WI38 (cell line): ENCODE data around the gene CD6.
"Not testable (repeated sequence)": the region's sequence is repeated elsewhere in the genome, so short reads cannot be mapped to it uniquely, and the experiment has no call there.

Experiments used
- H3K4me3 ChIP-seq: 2 replicates; pipeline ENCODE4 v1.5.1; 2011; ENCODE audit warnings: low read depth, mild to moderate bottlenecking, control low read depth, low read length
- TF ChIP-seq, protein P1 (sequence below): IDR thresholded peaks from 2 replicates; pipeline ENCODE4 v1.5.1; 2012; ENCODE audit warnings: low read depth, mild to moderate bottlenecking, control low read depth, low read length

Gene CD6

DNA sequence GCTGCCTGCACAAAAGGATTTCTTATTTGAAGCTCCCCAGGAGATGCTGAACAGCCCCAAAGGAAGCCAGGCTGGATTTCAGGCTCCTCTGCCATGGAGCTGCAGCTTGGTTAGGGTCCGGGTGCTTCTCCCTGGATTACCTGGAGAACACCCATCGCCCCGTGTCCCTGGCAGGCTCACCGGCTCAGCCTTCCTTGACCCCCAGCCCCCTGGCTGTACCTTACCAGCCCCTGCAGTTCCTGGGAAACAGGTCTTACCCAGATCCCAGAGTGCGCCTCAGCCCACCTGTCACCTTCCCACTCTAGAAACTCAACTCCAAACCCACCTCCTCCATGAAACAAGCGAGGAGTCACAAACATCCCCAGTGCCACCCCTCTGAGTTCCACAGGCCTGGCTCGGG, 85.5 kb downstream of the CD6 start:
- no peak overlapping the region for H3K4me3 ChIP-seq
- TF ChIP-seq, protein P1, sequence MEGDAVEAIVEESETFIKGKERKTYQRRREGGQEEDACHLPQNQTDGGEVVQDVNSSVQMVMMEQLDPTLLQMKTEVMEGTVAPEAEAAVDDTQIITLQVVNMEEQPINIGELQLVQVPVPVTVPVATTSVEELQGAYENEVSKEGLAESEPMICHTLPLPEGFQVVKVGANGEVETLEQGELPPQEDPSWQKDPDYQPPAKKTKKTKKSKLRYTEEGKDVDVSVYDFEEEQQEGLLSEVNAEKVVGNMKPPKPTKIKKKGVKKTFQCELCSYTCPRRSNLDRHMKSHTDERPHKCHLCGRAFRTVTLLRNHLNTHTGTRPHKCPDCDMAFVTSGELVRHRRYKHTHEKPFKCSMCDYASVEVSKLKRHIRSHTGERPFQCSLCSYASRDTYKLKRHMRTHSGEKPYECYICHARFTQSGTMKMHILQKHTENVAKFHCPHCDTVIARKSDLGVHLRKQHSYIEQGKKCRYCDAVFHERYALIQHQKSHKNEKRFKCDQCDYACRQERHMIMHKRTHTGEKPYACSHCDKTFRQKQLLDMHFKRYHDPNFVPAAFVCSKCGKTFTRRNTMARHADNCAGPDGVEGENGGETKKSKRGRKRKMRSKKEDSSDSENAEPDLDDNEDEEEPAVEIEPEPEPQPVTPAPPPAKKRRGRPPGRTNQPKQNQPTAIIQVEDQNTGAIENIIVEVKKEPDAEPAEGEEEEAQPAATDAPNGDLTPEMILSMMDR, result no peak

DNA sequence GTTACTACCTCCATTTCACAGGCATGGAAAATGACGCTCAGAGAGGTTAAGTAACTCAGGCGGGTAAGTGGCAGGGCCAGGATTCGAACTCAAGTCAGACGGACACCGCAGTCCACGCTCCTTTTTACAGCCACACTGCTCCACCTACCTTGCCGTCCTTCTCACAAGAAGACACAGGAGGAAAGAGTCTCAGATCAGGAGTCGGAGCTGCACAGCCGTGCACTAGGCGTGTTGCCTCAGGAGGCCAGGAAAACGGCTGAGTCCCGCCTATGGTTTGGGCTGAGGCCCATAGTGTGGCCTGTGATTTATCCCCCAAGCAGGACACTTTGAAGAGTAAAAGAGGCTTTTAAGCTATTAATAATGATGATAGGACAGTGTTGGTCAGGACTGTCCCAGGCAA, 86.1 kb downstream of the CD6 start:
- TF ChIP-seq, protein P1, result no peak
- H3K4me3 ChIP-seq, result no peak overlapping the region

- no peak overlapping the region for H3K4me3 ChIP-seq
- TF ChIP-seq, protein P1, result no peak
Measured at GRCh38 chr11:61058583-61059259, 87.2 kb downstream of the CD6 start.

DNA sequence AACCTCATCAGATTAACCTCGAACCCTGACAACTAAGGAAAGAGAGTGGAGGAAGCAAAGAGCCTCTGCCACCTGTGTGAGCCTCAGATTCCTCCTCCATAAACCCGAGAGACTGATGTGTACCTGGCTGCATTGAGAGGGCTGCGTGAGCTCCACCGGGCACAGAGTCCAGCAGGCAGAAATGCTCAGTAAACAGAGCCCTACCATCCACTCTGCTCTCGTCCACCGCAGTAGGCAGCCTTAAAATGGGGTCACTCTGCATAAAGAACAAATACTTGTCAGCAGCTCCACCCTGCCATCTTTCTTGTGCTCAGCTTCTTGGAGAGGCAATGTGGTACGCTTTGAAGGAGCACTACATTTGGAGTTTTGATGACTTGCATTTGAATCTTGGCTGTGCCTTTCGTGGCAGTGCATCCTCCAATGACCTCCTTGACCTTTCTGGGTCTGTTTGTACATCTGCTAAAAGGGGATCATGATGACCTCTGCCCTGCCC, 87.8 kb downstream of the CD6 start:
- no peak overlapping the region for H3K4me3 ChIP-seq
- TF ChIP-seq, protein P1, result no peak

DNA sequence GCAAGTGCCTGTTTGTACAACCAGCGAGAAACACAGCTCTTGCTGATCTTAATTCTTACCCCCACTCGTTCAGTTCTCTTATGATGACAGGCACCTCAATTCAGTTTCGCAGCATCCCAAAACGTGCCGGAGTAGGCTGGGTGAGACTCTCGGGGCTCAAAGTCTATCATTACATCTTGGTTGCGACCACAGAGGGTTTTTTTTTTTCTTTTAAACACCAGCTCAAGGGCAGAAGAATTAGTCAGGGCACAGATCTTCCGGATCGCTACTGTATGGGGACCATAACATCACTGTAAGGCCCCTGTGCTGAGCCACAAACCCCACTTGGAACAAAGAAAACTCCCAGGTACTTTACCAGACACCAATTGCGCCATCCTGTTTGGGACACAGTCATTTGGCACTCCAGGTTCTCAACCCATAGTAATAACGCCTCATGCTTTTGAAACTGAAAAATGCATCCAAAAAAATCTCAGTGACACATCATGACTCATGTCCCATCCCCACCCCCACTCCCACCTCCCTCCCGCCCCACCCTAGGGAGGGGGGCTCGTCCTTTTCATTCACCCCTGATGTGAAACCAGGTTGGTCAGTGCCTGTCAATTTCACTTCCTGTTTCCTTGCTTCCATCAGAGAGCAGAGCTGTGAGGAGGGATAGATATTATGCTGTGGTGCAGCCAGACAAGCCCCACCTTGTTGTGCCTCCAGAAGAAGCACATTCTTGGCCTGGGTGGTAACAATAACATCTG, 89.8 kb downstream of the CD6 start:
- TF ChIP-seq, protein P1, result no peak
- H3K4me3 ChIP-seq, result no peak overlapping the region

GRCh38 chr11:61062181-61062930, 90.9 kb downstream of the CD6 start:
- H3K4me3 ChIP-seq, result no peak overlapping the region
- TF ChIP-seq, protein P1, result no peak

DNA sequence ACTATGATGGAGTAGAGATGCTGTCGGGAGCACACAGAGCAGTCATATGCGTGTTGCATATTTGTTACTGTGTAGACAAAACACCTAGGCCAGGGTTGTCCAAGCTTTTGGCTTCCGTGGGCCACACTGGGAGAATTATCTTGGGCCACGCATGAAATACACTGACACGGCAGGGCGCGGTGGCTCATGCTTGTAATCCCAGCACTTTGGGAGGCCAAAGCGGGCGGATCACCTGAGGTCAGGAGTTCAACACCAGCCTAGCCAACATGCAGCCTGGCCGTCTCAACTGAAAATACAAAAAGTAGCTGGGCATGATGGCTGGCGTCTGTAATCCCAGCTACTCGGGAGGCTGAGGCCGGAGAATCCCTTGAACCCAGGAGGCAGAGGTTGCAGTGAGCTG, 93.8 kb downstream of the CD6 start:
- H3K4me3 ChIP-seq, result not testable (repeated sequence)
